Transverse colon (tissue), 4 donors: ENCODE data around the gene TSPAN5. TPM values are rescaled to one million over a fixed set of nuclear protein-coding genes. Genes with fewer than 3 reads are reported as not detected.

ENCODE experiments used
- DNase-seq: peaks from one replicate; pipeline ENCODE4 v3.0.0-alpha.2; 2019
- H3K27ac ChIP-seq, 4 donors: fragments of 200-600 bp; sonication (generic); 2 replicates each; pipeline ENCODE4 v1.5.1; 2016 to 2018; ENCODE audit warnings: inconsistent platforms in 4 of 4
- H3K27me3 ChIP-seq: fragments of 200-600 bp; sonication (generic); 2 replicates; pipeline ENCODE4 v1.5.1; 2017; ENCODE audit warnings: inconsistent platforms
- H3K36me3 ChIP-seq, 4 donors: fragments of 200-600 bp; sonication (generic); 2 replicates each; pipeline ENCODE4 v1.5.1; 2017 to 2019; ENCODE audit warnings: inconsistent platforms in 4 of 4
- H3K4me1 ChIP-seq, 4 donors: fragments of 200-600 bp; sonication (generic); 2 replicates each; pipeline ENCODE4 v1.5.1; 2017 to 2020; ENCODE audit warnings: inconsistent platforms in 4 of 4
- H3K4me3 ChIP-seq, 4 donors: fragments of 200-600 bp; sonication (generic); 1 replicate in 1 of 4; 2 replicates in 3 of 4; pipeline versions ENCODE4 v1.5.1 to v1.6.1; 2017 to 2019; ENCODE audit warnings: inconsistent platforms in 4 of 4
- H3K9me3 ChIP-seq, 2 donors: fragments of 200-600 bp; sonication (generic); 2 replicates each; pipeline ENCODE4 v1.5.1; 2017 to 2019; ENCODE audit warnings: inconsistent platforms in 2 of 2
- EP300 ChIP-seq: sonication (generic); formaldehyde crosslinking; IDR thresholded peaks from one replicate; pipeline ENCODE4 v1.6.1; 2017; ENCODE audit warnings: antibody characterized with exemption, low read depth
- POLR2A ChIP-seq: fragments of 450-650 bp; IDR thresholded peaks from one replicate; pipeline ENCODE4 v1.6.1; 2016; ENCODE audit warnings: antibody characterized with exemption, mild to moderate bottlenecking, moderate library complexity
- POLR2AphosphoS5 ChIP-seq, 3 donors: sonication (generic); formaldehyde crosslinking; IDR thresholded peaks; one replicate each; pipeline ENCODE4 v1.6.1; 2016; ENCODE audit warnings: antibody characterized with exemption in 3 of 3
- WGBS, 2 donors: methylation state at CpG; one replicate each; pipeline ENCODE4 v1.1.5; 2018; ENCODE audit warnings: low coverage in 1 of 2; 5-methylcytosine and 5-hydroxymethylcytosine counted together
- in situ Hi-C, 4 donors: fragments of 200-750 bp; cut with MboI; loops; one replicate each; pipeline versions ENCODE4 v1.15.0 to v1.15.1; 2017; ENCODE audit warnings: low sequenced_read_pairs in 3 of 4, low pct_ligation_motif_present in 1 of 4, low pct_unique_long_range_greater_than_20kb in 1 of 4
- intact Hi-C: fragments of 100-400 bp; cut with DNase I; formaldehyde crosslinking; loops from one replicate; pipeline ENCODE4 v1.15.1; 2023; ENCODE audit warnings: low total_unique reads
- total RNA-seq, 4 donors: library from RNA; depleted of rRNA; stranded (reverse); fragments of >200 nt; gene quantifications; one replicate each; pipeline ENCODE4 v1.1.0, GENCODE V29; 2016
- TF ChIP-seq, protein P1 (sequence below), 5 experiments: fragments of 200-600 bp in 3 of 5; fragments of 450-650 bp in 2 of 5; sonication (generic) in 3 of 5; IDR thresholded peaks; 1 replicate in 2 of 5; 2 replicates in 3 of 5; pipeline ENCODE4 v1.5.1; 2016 to 2017; ENCODE audit warnings: antibody characterized with exemption in 5 of 5, inconsistent platforms in 3 of 5, mild to moderate bottlenecking in 2 of 5, moderate library complexity in 1 of 5

The TSPAN5 gene
- total RNA-seq, 4 donors from 2014 or later = 1.1 to 9.6 (median 4.4) TPM

DNA sequence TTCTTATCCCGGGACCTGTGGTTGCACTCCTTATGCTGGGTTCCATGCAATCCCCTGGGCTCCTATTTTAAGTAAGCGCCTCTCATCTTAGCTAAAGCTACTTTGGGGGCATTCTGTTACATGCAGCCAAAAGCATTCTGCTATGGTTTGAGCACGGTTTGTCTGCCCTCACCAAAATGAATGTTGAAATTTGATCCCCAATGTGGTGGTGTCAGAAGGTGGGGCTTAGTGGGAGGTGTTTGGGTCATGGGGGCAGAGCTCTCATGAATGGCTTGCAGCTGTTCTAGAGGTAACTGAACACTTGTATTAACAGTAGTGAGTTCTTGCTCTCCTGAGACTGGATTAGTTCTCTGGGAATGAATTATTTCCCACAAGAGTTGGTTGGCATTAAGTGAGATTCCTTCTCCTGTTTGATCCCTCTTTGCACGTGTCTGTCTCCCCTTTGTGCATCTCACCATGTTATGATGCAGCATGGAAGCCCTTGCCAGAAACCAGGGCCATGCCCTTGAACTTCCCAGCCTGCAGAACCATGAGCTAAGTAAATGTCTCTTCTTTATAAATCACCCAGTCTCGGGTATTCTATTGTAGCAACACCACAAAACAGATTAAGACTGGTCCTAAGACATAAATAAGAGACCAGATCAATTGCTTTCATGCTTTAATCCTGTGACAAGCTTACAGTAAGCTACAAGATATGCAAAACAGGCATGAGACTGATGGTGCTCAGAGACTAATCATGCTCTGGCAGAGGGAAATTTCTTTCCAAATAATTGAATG is 141.8 kb downstream of the TSPAN5 start:
- Histone ChIP-seq H3K27me3 (no peaks in the 10 kb centered on the region), H3K4me1 (no peaks in the 10 kb centered on the region), H3K4me3 (no peak overlapping the region), H3K9me3 (no peaks in the 10 kb centered on the region), H3K36me3 (no peaks in the 10 kb centered on the region), H3K27ac (no peak overlapping the region)
- intact Hi-C loops (no loop called here), in situ Hi-C loops (no loop called here)
- no peak for DNase-seq
- WGBS, 2 donors = 86 to 87% methylated on average over 1 to 5 of the region's 5 CpGs
- no peak for TF ChIP-seq POLR2A
- no peak for TF ChIP-seq EP300
- TF ChIP-seq POLR2AphosphoS5 (IDR thresholded peaks at IDR 0.05) = no peak
- TF ChIP-seq, protein P1, sequence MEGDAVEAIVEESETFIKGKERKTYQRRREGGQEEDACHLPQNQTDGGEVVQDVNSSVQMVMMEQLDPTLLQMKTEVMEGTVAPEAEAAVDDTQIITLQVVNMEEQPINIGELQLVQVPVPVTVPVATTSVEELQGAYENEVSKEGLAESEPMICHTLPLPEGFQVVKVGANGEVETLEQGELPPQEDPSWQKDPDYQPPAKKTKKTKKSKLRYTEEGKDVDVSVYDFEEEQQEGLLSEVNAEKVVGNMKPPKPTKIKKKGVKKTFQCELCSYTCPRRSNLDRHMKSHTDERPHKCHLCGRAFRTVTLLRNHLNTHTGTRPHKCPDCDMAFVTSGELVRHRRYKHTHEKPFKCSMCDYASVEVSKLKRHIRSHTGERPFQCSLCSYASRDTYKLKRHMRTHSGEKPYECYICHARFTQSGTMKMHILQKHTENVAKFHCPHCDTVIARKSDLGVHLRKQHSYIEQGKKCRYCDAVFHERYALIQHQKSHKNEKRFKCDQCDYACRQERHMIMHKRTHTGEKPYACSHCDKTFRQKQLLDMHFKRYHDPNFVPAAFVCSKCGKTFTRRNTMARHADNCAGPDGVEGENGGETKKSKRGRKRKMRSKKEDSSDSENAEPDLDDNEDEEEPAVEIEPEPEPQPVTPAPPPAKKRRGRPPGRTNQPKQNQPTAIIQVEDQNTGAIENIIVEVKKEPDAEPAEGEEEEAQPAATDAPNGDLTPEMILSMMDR (IDR thresholded peaks at IDR 0.05) = no peak

DNA sequence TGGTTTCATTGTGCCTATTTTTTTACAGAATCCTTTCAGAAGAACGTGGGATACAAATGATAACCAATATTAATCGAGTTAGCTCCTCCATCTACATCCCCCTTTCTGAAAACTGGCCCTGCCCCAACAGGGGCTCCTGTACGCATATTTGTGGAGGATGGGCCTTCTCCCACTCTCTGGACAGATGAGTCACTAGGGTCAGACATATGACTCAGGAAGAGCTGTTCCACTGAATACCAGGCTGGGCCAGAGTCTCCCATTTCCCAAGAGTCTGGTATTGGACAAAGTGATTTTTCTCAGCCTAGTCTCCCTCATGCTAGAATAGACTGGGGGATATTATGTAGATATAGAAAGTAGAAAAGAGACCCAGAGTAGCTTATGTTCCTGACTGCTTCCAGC is 142.4 kb downstream of the TSPAN5 start:
- TF ChIP-seq POLR2AphosphoS5 (IDR thresholded peaks at IDR 0.05) (no peak), POLR2A (no peak), EP300 (no peak)
- TF ChIP-seq, protein P1 (IDR thresholded peaks at IDR 0.05) = no peak
- WGBS, 2 donors = 83 to 95% methylated on average over 2 to 3 of the region's 3 CpGs
- Histone ChIP-seq H3K4me3 (no peak overlapping the region), H3K4me1 (peaks cover 0 to under 1% (median 0%) of the 10 kb centered on the region in 4 donors), H3K27me3 (no peaks in the 10 kb centered on the region), H3K27ac (no peak overlapping the region), H3K9me3 (no peaks in the 10 kb centered on the region), H3K36me3 (no peaks in the 10 kb centered on the region)
- intact Hi-C loops (no loop called here), in situ Hi-C loops (no loop called here)
- no peak for DNase-seq

- H3K4me1 ChIP-seq = peaks cover 0 to 4% (median under 1%) of the 10 kb centered on the region in 4 donors
- DNase-seq = no peak
- no peak overlapping the region for H3K27ac ChIP-seq
- TF ChIP-seq POLR2AphosphoS5 (IDR thresholded peaks at IDR 0.05) = no peak
- TF ChIP-seq, protein P1 (IDR thresholded peaks at IDR 0.05) = no peak
- no peak for TF ChIP-seq EP300
- TF ChIP-seq POLR2A = no peak
- no peak overlapping the region for H3K4me3 ChIP-seq
- no peaks in the 10 kb centered on the region for H3K36me3 ChIP-seq
- no peaks in the 10 kb centered on the region for H3K9me3 ChIP-seq
- H3K27me3 ChIP-seq = no peaks in the 10 kb centered on the region
- intact Hi-C loops (no loop called here), in situ Hi-C loops (no loop called here)
- 65 to 70% methylated on average over 1 of the region's 1 CpG for WGBS, 2 donors
Observed at GRCh38 chr4:98515470-98515809, 143.0 kb downstream of the TSPAN5 start.

DNA sequence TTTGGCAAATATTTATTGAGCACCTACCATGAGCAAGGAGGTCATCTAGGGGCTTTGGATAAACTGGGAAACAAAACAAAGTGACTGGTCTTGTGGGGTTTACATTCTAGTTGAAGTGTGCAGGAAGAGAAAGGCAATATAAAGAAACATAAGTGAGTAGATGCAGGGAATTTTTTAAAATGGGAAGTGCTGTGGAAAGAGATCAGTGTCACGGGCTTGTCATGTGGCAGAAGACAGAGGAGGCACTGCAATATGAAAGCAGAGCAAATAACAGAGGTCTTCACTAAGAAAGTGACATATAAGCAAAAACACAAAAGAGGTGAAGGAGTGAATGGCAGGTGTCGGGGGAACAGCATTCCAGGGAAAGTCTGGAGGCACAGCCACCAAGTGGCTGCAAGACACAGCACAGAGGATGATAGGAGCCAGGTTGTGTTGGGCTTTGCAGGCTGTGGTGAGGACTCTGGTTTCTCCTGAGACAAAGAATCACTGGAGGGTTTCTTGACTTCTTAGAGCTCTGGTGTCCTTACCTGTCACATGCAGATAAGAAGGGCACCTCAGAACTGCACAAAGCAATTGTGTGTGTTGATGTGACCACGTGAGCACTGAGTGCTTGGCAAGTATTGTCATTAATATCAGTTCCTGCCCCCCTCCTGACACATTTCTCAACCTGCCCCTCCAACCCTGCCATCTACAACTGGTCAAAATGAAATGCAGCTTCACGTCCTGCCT is 143.5 kb downstream of the TSPAN5 start:
- intact Hi-C loops (no loop called here), in situ Hi-C loops (no loop called here)
- H3K4me3 ChIP-seq = no peak overlapping the region
- peaks cover 0 to 5% (median 2%) of the 10 kb centered on the region in 4 donors for H3K4me1 ChIP-seq
- H3K36me3 ChIP-seq = no peaks in the 10 kb centered on the region
- H3K9me3 ChIP-seq = no peaks in the 10 kb centered on the region
- no peaks in the 10 kb centered on the region for H3K27me3 ChIP-seq
- H3K27ac ChIP-seq = no peak overlapping the region
- TF ChIP-seq, protein P1 (IDR thresholded peaks at IDR 0.05) = no peak
- no peak for TF ChIP-seq POLR2A
- TF ChIP-seq EP300 = no peak
- TF ChIP-seq POLR2AphosphoS5 (IDR thresholded peaks at IDR 0.05) = no peak
- DNase-seq = no peak
- 85 to 100% methylated on average over 2 to 4 of the region's 4 CpGs for WGBS, 2 donors
